ENCODE measurements around the gene CTNND2.

The CTNND2 gene

GRCh38 chr5:10990634-10991033 is 913.6 kb downstream of the CTNND2 start:
- Mint-ChIP-seq H3K4me1 (peaks cover 12% of the 10 kb centered on the region), H3K9me3 (no peaks in the 10 kb centered on the region), H3K27ac (no peak overlapping the region), H3K27me3 (peaks cover 48% of the 10 kb centered on the region), H3K4me3 (no peak overlapping the region)
- ATAC-seq (no peak), DNase-seq (no peak)

- Mint-ChIP-seq H3K9me3 (no peaks in the 10 kb centered on the region), H3K27me3 (peaks cover 39% of the 10 kb centered on the region), H3K4me1 (peaks cover 12% of the 10 kb centered on the region), H3K4me3 (no peak overlapping the region), H3K27ac (no peak overlapping the region)
- ATAC-seq (no peak), DNase-seq (no peak)
Observed at GRCh38 chr5:10989577-10990263, 914.5 kb downstream of the CTNND2 start.

- ATAC-seq (no peak), DNase-seq (no peak)
- peaks cover 12% of the 10 kb centered on the region for H3K4me1 Mint-ChIP-seq
- H3K27ac Mint-ChIP-seq: peak overlapping the region in 1 of 2 donors; percentile 1
- H3K9me3 Mint-ChIP-seq: no peaks in the 10 kb centered on the region
- H3K4me3 Mint-ChIP-seq: peak overlapping the region in 1 of 2 donors; percentile 48
- peaks cover 35% of the 10 kb centered on the region for H3K27me3 Mint-ChIP-seq
Observed at GRCh38 chr5:10988622-10989021, 915.6 kb downstream of the CTNND2 start.

- peaks cover 35% of the 10 kb centered on the region for H3K27me3 Mint-ChIP-seq
- no peak overlapping the region for H3K27ac Mint-ChIP-seq
- DNase-seq (peak; percentile 69 to 73), ATAC-seq (peak; percentile 81)
- H3K9me3 Mint-ChIP-seq: no peaks in the 10 kb centered on the region
- H3K4me3 Mint-ChIP-seq: peak overlapping the region; percentile 34 to 48
- peaks cover 12% of the 10 kb centered on the region for H3K4me1 Mint-ChIP-seq
Observed at GRCh38 chr5:10987925-10988504, 916.2 kb downstream of the CTNND2 start.

GRCh38 chr5:10987276-10987924 is 916.8 kb downstream of the CTNND2 start:
- no peaks in the 10 kb centered on the region for H3K9me3 Mint-ChIP-seq
- no peak overlapping the region for H3K27ac Mint-ChIP-seq
- ATAC-seq (no peak), DNase-seq (no peak)
- H3K4me3 Mint-ChIP-seq: no peak overlapping the region
- H3K27me3 Mint-ChIP-seq: peaks cover 35% of the 10 kb centered on the region
- H3K4me1 Mint-ChIP-seq: peaks cover 12% of the 10 kb centered on the region

GRCh38 chr5:10985721-10986110 is 918.5 kb downstream of the CTNND2 start:
- Mint-ChIP-seq H3K27ac (no peak overlapping the region), H3K4me1 (peaks cover 12% of the 10 kb centered on the region), H3K9me3 (no peaks in the 10 kb centered on the region), H3K4me3 (no peak overlapping the region), H3K27me3 (peaks cover 30% of the 10 kb centered on the region)
- DNase-seq (no peak), ATAC-seq (no peak)

GRCh38 chr5:10985091-10985720 is 919.0 kb downstream of the CTNND2 start:
- H3K4me3 Mint-ChIP-seq: no peak overlapping the region
- ATAC-seq: no peak
- H3K27ac Mint-ChIP-seq: no peak overlapping the region
- H3K9me3 Mint-ChIP-seq: no peaks in the 10 kb centered on the region
- H3K4me1 Mint-ChIP-seq: peaks cover 12% of the 10 kb centered on the region
- peaks cover 27% of the 10 kb centered on the region for H3K27me3 Mint-ChIP-seq
- no peak for DNase-seq

GRCh38 chr5:10984021-10984715 is 920.1 kb downstream of the CTNND2 start:
- H3K27ac Mint-ChIP-seq: no peak overlapping the region
- ATAC-seq (no peak), DNase-seq (no peak)
- H3K27me3 Mint-ChIP-seq: peaks cover 21% of the 10 kb centered on the region
- no peak overlapping the region for H3K4me3 Mint-ChIP-seq
- peaks cover 12% of the 10 kb centered on the region for H3K4me1 Mint-ChIP-seq
- H3K9me3 Mint-ChIP-seq: no peaks in the 10 kb centered on the region

GRCh38 chr5:10982626-10983025 is 921.6 kb downstream of the CTNND2 start:
- peaks cover under 1% of the 10 kb centered on the region for H3K4me1 Mint-ChIP-seq
- H3K27ac Mint-ChIP-seq: no peak overlapping the region
- peaks cover 9% of the 10 kb centered on the region for H3K27me3 Mint-ChIP-seq
- DNase-seq: no peak
- no peak for ATAC-seq
- H3K4me3 Mint-ChIP-seq: no peak overlapping the region
- no peaks in the 10 kb centered on the region for H3K9me3 Mint-ChIP-seq

GRCh38 chr5:10981932-10982331 is 922.3 kb downstream of the CTNND2 start:
- no peak for DNase-seq
- Mint-ChIP-seq H3K4me3 (no peak overlapping the region), H3K27me3 (peaks cover 2% of the 10 kb centered on the region), H3K4me1 (no peaks in the 10 kb centered on the region), H3K27ac (no peak overlapping the region), H3K9me3 (no peaks in the 10 kb centered on the region)
- no peak for ATAC-seq

GRCh38 chr5:10977011-10977410 is 927.2 kb downstream of the CTNND2 start:
- Mint-ChIP-seq H3K4me3 (no peak overlapping the region), H3K27me3 (peaks cover 13% of the 10 kb centered on the region), H3K27ac (no peak overlapping the region), H3K4me1 (no peaks in the 10 kb centered on the region), H3K9me3 (no peaks in the 10 kb centered on the region)
- DNase-seq (no peak), ATAC-seq (no peak)

GRCh38 chr5:10975945-10976344 is 928.3 kb downstream of the CTNND2 start:
- no peak overlapping the region for H3K27ac Mint-ChIP-seq
- ATAC-seq (peak; percentile 55), DNase-seq (no peak)
- H3K4me1 Mint-ChIP-seq: no peaks in the 10 kb centered on the region
- no peaks in the 10 kb centered on the region for H3K9me3 Mint-ChIP-seq
- no peak overlapping the region for H3K4me3 Mint-ChIP-seq
- H3K27me3 Mint-ChIP-seq: peaks cover 13% of the 10 kb centered on the region

- no peak for ATAC-seq
- Mint-ChIP-seq H3K4me1 (no peaks in the 10 kb centered on the region), H3K9me3 (no peaks in the 10 kb centered on the region), H3K27ac (no peak overlapping the region), H3K27me3 (peaks cover 13% of the 10 kb centered on the region), H3K4me3 (no peak overlapping the region)
- no peak for DNase-seq
Observed at GRCh38 chr5:10974850-10975249, 929.4 kb downstream of the CTNND2 start.

GRCh38 chr5:10973316-10973715 is 930.9 kb downstream of the CTNND2 start:
- ATAC-seq: no peak
- H3K27me3 Mint-ChIP-seq: peaks cover 13% of the 10 kb centered on the region
- H3K27ac Mint-ChIP-seq: no peak overlapping the region
- no peak for DNase-seq
- H3K4me1 Mint-ChIP-seq: no peaks in the 10 kb centered on the region
- no peak overlapping the region for H3K4me3 Mint-ChIP-seq
- no peaks in the 10 kb centered on the region for H3K9me3 Mint-ChIP-seq

GRCh38 chr5:10969684-10970180 is 934.5 kb downstream of the CTNND2 start:
- H3K27me3 Mint-ChIP-seq: no peaks in the 10 kb centered on the region
- DNase-seq (no peak), ATAC-seq (no peak)
- H3K4me3 Mint-ChIP-seq: no peak overlapping the region
- H3K4me1 Mint-ChIP-seq: no peaks in the 10 kb centered on the region
- no peaks in the 10 kb centered on the region for H3K9me3 Mint-ChIP-seq
- H3K27ac Mint-ChIP-seq: peak overlapping the region in 1 of 2 donors; percentile 43

Measured in stimulated activated naive CD8-positive, alpha-beta T cell treated with anti-CD3 and anti-CD28 coated beads, Interleukin-15, amount 100 ng/mL, for 72 hours (primary cell).